Uterine smooth muscle cell (primary cell): Measurements from ENCODE around the gene VSX2. TPM values are rescaled to one million over a fixed set of nuclear protein-coding genes. Genes with fewer than 3 reads are reported as not detected.

Experiments
- total RNA-seq: library from RNA; depleted of rRNA; stranded (reverse); fragments of >200 nt; gene quantifications from 2 replicates; pipeline ENCODE4 v1.2.3, GENCODE V29; 2014

VSX2 gene
- total RNA-seq: not detected in 2 replicates

DNA sequence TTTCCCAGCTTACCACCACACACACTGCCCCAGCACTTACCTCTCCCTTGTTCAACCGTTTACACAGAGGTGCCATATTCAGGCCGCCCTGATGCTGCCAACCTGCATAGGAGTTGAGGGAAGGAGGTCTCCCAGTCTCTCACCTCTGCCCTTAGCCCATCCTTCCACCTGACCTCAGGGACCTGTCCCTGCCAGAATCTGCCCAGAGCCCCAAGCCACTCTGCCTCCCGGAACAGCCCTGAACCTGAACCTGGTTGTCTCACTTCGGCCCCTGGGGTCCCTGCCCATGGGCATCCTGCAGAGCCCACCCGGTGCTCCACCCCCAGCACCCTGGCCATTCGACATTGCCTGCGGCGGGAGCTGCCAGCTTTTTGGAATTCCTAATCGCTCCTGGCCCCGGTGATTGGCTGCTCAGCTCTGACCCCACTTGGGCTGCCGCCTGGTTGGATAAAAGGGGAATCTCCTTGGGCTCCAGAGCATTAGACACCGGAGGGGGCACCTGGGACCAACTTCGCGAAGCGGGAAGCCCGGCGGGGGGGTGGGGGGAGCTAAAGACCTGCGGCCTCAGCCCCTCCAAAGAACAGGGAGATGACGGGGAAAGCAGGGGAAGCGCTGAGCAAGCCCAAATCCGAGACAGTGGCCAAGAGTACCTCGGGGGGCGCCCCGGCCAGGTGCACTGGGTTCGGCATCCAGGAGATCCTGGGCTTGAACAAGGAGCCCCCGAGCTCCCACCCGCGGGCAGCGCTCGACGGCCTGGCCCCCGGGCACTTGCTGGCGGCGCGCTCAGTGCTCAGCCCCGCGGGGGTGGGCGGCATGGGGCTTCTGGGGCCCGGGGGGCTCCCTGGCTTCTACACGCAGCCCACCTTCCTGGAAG, at the start of gene VSX2:
Gene VSX2 (plus strand): TSS at position 476 of the 874 bp plus-strand sequence. CDS start 113 bp downstream, at position 589.

GRCh38 chr14:74302634-74303569, 63.7 kb downstream of the VSX2 start, which contains the start of gene ABCD4:
ABCD4 (minus strand) TSS chr14:74302934; CDS start chr14:74302912, 22 bp downstream.

Other genes with a start within 250 kb of the VSX2 start
- gene ENTPD5, start 220.2 kb upstream of the VSX2 start, total RNA-seq: 11.1 and 12.4 TPM in 2 replicates
- 4.0 and 4.4 TPM in 2 replicates for gene BBOF1, start 220.1 kb upstream of the VSX2 start, total RNA-seq
- gene ALDH6A1, start 155.0 kb upstream of the VSX2 start, total RNA-seq: 18.9 and 33.5 TPM in 2 replicates
- gene LIN52, start 154.5 kb upstream of the VSX2 start, total RNA-seq: 9.2 and 11.6 TPM in 2 replicates
- gene ABCD4, start 63.5 kb downstream of the VSX2 start, total RNA-seq: 22.4 and 33.1 TPM in 2 replicates
- not detected in 2 replicates for gene VRTN, start 109.0 kb downstream of the VSX2 start, total RNA-seq
- gene SYNDIG1L, start 186.8 kb downstream of the VSX2 start, total RNA-seq: not detected in 2 replicates